Measurements from ENCODE around the gene ROBO2.

- TF ChIP-seq, protein P1, sequence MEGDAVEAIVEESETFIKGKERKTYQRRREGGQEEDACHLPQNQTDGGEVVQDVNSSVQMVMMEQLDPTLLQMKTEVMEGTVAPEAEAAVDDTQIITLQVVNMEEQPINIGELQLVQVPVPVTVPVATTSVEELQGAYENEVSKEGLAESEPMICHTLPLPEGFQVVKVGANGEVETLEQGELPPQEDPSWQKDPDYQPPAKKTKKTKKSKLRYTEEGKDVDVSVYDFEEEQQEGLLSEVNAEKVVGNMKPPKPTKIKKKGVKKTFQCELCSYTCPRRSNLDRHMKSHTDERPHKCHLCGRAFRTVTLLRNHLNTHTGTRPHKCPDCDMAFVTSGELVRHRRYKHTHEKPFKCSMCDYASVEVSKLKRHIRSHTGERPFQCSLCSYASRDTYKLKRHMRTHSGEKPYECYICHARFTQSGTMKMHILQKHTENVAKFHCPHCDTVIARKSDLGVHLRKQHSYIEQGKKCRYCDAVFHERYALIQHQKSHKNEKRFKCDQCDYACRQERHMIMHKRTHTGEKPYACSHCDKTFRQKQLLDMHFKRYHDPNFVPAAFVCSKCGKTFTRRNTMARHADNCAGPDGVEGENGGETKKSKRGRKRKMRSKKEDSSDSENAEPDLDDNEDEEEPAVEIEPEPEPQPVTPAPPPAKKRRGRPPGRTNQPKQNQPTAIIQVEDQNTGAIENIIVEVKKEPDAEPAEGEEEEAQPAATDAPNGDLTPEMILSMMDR (tag by site-specific recombination; IDR thresholded peaks at IDR 0.05): no peak
- TF ChIP-seq ZNF704 (tag by site-specific recombination; IDR thresholded peaks at IDR 0.05) (no peak), ZNF114 (tag by site-specific recombination; IDR thresholded peaks at IDR 0.05) (no peak), ATF2 (tag by site-specific recombination; IDR thresholded peaks at IDR 0.05; ENCODE audit: low read depth) (no peak), ZNF138 (tag by site-specific recombination; IDR thresholded peaks at IDR 0.05; ENCODE audit: borderline replicate concordance) (no peak), ZNF416 (tag by site-specific recombination; IDR thresholded peaks at IDR 0.05) (no peak), ZFP37 (tag by site-specific recombination; IDR thresholded peaks at IDR 0.05) (no peak), ZSCAN30 (tag by site-specific recombination; IDR thresholded peaks at IDR 0.05) (no peak), YY1 (tag by site-specific recombination; IDR thresholded peaks at IDR 0.05) (no peak), ZNF48 (tag by site-specific recombination; IDR thresholded peaks at IDR 0.05) (no peak), ZNF274 (IDR thresholded peaks at IDR 0.05; ENCODE audit: low read length) (no peak), ZNF274 (tag by site-specific recombination; IDR thresholded peaks at IDR 0.05; ENCODE audit: borderline replicate concordance) (no peak)
- TF ChIP-seq, protein P2, sequence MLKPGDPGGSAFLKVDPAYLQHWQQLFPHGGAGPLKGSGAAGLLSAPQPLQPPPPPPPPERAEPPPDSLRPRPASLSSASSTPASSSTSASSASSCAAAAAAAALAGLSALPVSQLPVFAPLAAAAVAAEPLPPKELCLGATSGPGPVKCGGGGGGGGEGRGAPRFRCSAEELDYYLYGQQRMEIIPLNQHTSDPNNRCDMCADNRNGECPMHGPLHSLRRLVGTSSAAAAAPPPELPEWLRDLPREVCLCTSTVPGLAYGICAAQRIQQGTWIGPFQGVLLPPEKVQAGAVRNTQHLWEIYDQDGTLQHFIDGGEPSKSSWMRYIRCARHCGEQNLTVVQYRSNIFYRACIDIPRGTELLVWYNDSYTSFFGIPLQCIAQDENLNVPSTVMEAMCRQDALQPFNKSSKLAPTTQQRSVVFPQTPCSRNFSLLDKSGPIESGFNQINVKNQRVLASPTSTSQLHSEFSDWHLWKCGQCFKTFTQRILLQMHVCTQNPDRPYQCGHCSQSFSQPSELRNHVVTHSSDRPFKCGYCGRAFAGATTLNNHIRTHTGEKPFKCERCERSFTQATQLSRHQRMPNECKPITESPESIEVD (tag by site-specific recombination; IDR thresholded peaks at IDR 0.05): no peak
Measured at GRCh38 chr3:77456906-77457305, 417.0 kb downstream of the ROBO2 start.

All from HEK293 (cell line).